ENCODE measurements around the gene ACTMAP.

ACTMAP gene

DNA sequence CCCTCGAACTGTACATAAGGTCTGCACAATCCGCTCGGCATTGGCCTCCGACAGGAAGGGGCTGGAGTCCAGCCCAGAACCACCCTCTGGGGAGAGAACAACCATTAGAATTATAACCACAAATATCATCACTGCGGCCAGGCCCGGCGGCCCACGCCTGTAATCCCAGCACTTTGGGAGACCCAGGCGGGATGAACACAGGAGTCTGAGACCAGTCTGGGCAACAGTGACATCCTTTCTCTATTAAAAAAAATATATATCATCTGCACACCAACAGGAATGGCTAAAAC, 45.0 kb downstream of the ACTMAP start:
- ChIA-PET POLR2A (no interaction called here), CTCF (no interaction called here)
- DNase-seq (ENCODE audit: extremely low spot score) = no peak
- TF ChIP-seq HDGF (IDR thresholded peaks at IDR 0.05; ENCODE audit: borderline replicate concordance) (no peak), SP1 (IDR thresholded peaks at IDR 0.05) (no peak), L3MBTL2 (conservative IDR thresholded peaks at IDR 0.05) (no peak), FOXA1 (IDR thresholded peaks at IDR 0.05) (no peak), LEF1 (IDR thresholded peaks at IDR 0.05; ENCODE audit: borderline replicate concordance) (no peak), PKNOX1 (IDR thresholded peaks at IDR 0.05) (no peak), FOXM1 (IDR thresholded peaks at IDR 0.05; ENCODE audit: borderline replicate concordance) (no peak), ELF4 (IDR thresholded peaks at IDR 0.05) (no peak)

- no peak for DNase-seq (ENCODE audit: extremely low spot score)
- ChIA-PET POLR2A (interaction anchor here (0.8 kb wide), 1 partner anchor 44 kb away, joined by 3 read pairs; no protein-coding TSS in a partner anchor), CTCF (interaction anchor here (0.8 kb wide), 1 partner anchor 41 kb away, joined by 3 read pairs; no protein-coding TSS in a partner anchor)
- no peak for TF ChIP-seq CTBP1 (IDR thresholded peaks at IDR 0.05; ENCODE audit: borderline replicate concordance)
- TF ChIP-seq PKNOX1 (IDR thresholded peaks at IDR 0.05) = no peak
- no peak for TF ChIP-seq L3MBTL2 (conservative IDR thresholded peaks at IDR 0.05)
- no peak for TF ChIP-seq ZNF384 (IDR thresholded peaks at IDR 0.05)
- no peak for TF ChIP-seq NFRKB (IDR thresholded peaks at IDR 0.05)
- no peak for TF ChIP-seq SUZ12 (IDR thresholded peaks at IDR 0.05)
- TF ChIP-seq SP1 (IDR thresholded peaks at IDR 0.05) = no peak
- TF ChIP-seq BHLHE40 (IDR thresholded peaks at IDR 0.05; ENCODE audit: borderline replicate concordance) = no peak
- no peak for TF ChIP-seq TARDBP (IDR thresholded peaks at IDR 0.05)
- TF ChIP-seq HDGF (IDR thresholded peaks at IDR 0.05; ENCODE audit: borderline replicate concordance) = no peak
- no peak for TF ChIP-seq ARNT (IDR thresholded peaks at IDR 0.05)
- no peak for TF ChIP-seq FOXK2 (IDR thresholded peaks at IDR 0.05)
- no peak for TF ChIP-seq LEF1 (IDR thresholded peaks at IDR 0.05; ENCODE audit: borderline replicate concordance)
- no peak for TF ChIP-seq FOXA1 (IDR thresholded peaks at IDR 0.05)
- no peak for TF ChIP-seq ELF4 (IDR thresholded peaks at IDR 0.05)
- no peak for TF ChIP-seq FOXM1 (IDR thresholded peaks at IDR 0.05; ENCODE audit: borderline replicate concordance)
Measured at GRCh38 chr19:40704491-40705361, 45.6 kb downstream of the ACTMAP start.

GRCh38 chr19:40703029-40703755, 47.1 kb downstream of the ACTMAP start:
- TF ChIP-seq FOXA1 (IDR thresholded peaks at IDR 0.05) = no peak
- TF ChIP-seq NFRKB (IDR thresholded peaks at IDR 0.05) = no peak
- TF ChIP-seq BHLHE40 (IDR thresholded peaks at IDR 0.05; ENCODE audit: borderline replicate concordance) = no peak
- no peak for TF ChIP-seq LEF1 (IDR thresholded peaks at IDR 0.05; ENCODE audit: borderline replicate concordance)
- TF ChIP-seq FOXM1 (IDR thresholded peaks at IDR 0.05; ENCODE audit: borderline replicate concordance) = no peak
- TF ChIP-seq HDGF (IDR thresholded peaks at IDR 0.05; ENCODE audit: borderline replicate concordance) = no peak
- TF ChIP-seq FOXK2 (IDR thresholded peaks at IDR 0.05) = no peak
- no peak for TF ChIP-seq ZNF384 (IDR thresholded peaks at IDR 0.05)
- no peak for TF ChIP-seq ELF4 (IDR thresholded peaks at IDR 0.05)
- TF ChIP-seq TARDBP (IDR thresholded peaks at IDR 0.05) = no peak
- DNase-seq (ENCODE audit: extremely low spot score) = no peak
- ChIA-PET POLR2A (no interaction called here), CTCF (interaction anchor here (0.8 to 1.1 kb wide), 2 partner anchors 40 to 41 kb away, joined by 3 read pairs; no protein-coding TSS in a partner anchor)

DNA sequence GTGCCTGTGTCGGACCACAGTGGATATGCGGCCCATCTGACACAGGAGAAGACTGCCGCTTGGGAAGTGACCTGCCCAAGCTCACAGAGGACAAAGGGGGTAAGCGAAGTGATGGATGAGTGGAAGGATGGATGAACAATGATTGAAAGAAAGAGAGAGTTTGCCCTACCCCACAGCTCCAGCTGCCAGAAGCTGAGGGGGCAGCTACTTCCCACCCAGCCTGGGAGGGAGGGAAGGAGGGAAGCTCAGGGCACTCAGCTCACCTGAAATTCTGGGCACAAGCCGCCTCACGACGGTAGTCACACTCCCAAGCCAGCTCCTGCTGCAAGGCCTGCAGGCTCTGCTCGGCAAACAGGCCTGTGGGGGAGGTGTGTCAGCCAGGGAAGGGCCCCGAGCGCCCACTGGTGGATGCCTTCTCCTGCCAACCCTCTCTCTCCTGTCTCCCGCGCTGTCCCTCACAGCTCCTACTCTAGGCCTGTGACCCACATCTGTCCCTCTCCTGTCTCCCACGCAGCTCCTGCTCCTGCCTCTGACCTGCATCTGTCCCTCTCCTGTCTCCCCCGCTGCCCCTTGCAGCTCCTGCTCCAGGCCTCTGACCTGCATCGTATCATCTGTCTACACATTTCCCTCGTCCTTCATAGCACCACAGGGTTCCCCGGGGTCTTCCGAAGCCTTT, 47.8 kb downstream of the ACTMAP start:
- peak; percentile 63 for DNase-seq (ENCODE audit: extremely low spot score)
- ChIA-PET POLR2A (interaction anchor here (0.9 kb wide), 1 partner anchor 12 kb away, joined by 6 read pairs; the partner anchor contains the start of gene NUMBL), CTCF (interaction anchor here (0.8 to 1.1 kb wide), 3 partner anchors 19 to 41 kb away, joined by 3 read pairs; no protein-coding TSS in a partner anchor)
- TF ChIP-seq ZNF384 (IDR thresholded peaks at IDR 0.05) (no peak), TARDBP (IDR thresholded peaks at IDR 0.05) (no peak), ARNT (IDR thresholded peaks at IDR 0.05) (no peak), FOXK2 (IDR thresholded peaks at IDR 0.05) (no peak), FOXA1 (IDR thresholded peaks at IDR 0.05) (no peak), SP1 (IDR thresholded peaks at IDR 0.05) (no peak)

GRCh38 chr19:40701758-40702157, 48.5 kb downstream of the ACTMAP start:
- no peak for TF ChIP-seq ZNF384 (IDR thresholded peaks at IDR 0.05)
- no peak for TF ChIP-seq HDGF (IDR thresholded peaks at IDR 0.05; ENCODE audit: borderline replicate concordance)
- TF ChIP-seq TARDBP (IDR thresholded peaks at IDR 0.05) = no peak
- no peak for TF ChIP-seq NFRKB (IDR thresholded peaks at IDR 0.05)
- TF ChIP-seq ARNT (IDR thresholded peaks at IDR 0.05) = no peak
- TF ChIP-seq BHLHE40 (IDR thresholded peaks at IDR 0.05; ENCODE audit: borderline replicate concordance) = no peak
- no peak for TF ChIP-seq FOXA1 (IDR thresholded peaks at IDR 0.05)
- no peak for TF ChIP-seq ELF4 (IDR thresholded peaks at IDR 0.05)
- no peak for TF ChIP-seq SP1 (IDR thresholded peaks at IDR 0.05)
- no peak for TF ChIP-seq SUZ12 (IDR thresholded peaks at IDR 0.05)
- no peak for TF ChIP-seq PKNOX1 (IDR thresholded peaks at IDR 0.05)
- TF ChIP-seq FOXK2 (IDR thresholded peaks at IDR 0.05) = no peak
- no peak for TF ChIP-seq CTBP1 (IDR thresholded peaks at IDR 0.05; ENCODE audit: borderline replicate concordance)
- no peak for TF ChIP-seq L3MBTL2 (conservative IDR thresholded peaks at IDR 0.05)
- TF ChIP-seq FOXM1 (IDR thresholded peaks at IDR 0.05; ENCODE audit: borderline replicate concordance) = no peak
- TF ChIP-seq LEF1 (IDR thresholded peaks at IDR 0.05; ENCODE audit: borderline replicate concordance) = no peak
- POLR2A ChIA-PET = interaction anchor here (0.9 kb wide), 1 partner anchor 11 kb away, joined by 6 read pairs; the partner anchor contains the start of gene NUMBL
- CTCF ChIA-PET = interaction anchor here (0.8 to 1.1 kb wide), 3 partner anchors 18 to 40 kb away, joined by 3 read pairs; no protein-coding TSS in a partner anchor
- DNase-seq (ENCODE audit: extremely low spot score) = no peak

Measured in HEK293T (cell line).